SIG-M5 treated with dmso at 0.1 percent for 504 hours (cell line): ENCODE measurements around the gene RAP1GAP.
A peak's percentile ranks its signal among the peaks of the same experiment; 100 is the strongest.

Source experiments
- DNase-seq: peaks from one replicate; lab custom pipeline; 2025; ENCODE audit not compliant: unreplicated experiment; lab: John Stamatoyannopoulos, UW

The RAP1GAP gene

GRCh38 chr1:21614419-21615115 is 54.6 kb downstream of the RAP1GAP start:
- no peak for DNase-seq

- DNase-seq = no peak
These were observed 55.9 kb downstream of the RAP1GAP start for GRCh38 chr1:21613072-21613867.

DNA sequence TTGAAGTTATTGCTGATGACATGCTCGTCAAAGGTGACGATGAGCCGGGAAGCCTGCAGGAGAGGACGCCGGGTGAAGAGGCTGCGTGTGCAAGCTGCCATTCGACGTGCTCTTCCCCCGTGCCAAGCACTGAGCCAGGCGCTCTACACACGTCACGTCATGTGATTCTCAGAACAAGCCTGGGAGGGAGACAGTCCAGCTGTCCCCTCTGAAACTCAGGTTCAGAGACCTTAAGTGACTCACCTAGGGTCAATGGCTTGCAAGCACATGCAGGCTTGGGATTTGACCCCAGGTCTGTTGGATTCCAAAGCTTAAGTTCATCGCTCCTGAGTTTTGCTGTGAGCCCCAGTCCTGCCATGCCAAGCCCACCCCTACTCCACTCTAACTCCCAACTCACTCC is 57.1 kb downstream of the RAP1GAP start:
- DNase-seq = no peak

GRCh38 chr1:21610989-21611785 is 58.0 kb downstream of the RAP1GAP start:
- DNase-seq = no peak

DNA sequence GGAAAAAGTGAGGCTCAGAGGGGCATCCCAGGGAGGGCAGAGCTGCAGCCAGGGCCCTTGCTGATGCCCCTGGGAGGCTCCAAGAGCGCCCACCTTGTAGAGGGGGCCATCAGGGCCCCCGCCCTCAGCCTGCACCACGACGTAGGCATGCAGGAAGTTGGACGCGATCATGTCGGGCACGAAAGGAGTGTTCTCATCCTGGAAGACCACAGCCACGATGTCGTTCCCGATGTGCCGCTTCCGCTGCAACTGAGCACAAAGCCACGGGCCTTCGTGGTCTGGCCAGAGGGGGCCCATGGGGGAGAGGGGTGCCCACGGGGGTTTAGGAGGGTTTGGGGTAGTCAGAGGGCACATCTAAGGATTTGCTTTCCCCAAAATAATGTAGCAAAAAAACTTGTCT is 59.1 kb downstream of the RAP1GAP start:
- DNase-seq = no peak

GRCh38 chr1:21608798-21609197 is 60.4 kb downstream of the RAP1GAP start:
- DNase-seq = no peak

DNA sequence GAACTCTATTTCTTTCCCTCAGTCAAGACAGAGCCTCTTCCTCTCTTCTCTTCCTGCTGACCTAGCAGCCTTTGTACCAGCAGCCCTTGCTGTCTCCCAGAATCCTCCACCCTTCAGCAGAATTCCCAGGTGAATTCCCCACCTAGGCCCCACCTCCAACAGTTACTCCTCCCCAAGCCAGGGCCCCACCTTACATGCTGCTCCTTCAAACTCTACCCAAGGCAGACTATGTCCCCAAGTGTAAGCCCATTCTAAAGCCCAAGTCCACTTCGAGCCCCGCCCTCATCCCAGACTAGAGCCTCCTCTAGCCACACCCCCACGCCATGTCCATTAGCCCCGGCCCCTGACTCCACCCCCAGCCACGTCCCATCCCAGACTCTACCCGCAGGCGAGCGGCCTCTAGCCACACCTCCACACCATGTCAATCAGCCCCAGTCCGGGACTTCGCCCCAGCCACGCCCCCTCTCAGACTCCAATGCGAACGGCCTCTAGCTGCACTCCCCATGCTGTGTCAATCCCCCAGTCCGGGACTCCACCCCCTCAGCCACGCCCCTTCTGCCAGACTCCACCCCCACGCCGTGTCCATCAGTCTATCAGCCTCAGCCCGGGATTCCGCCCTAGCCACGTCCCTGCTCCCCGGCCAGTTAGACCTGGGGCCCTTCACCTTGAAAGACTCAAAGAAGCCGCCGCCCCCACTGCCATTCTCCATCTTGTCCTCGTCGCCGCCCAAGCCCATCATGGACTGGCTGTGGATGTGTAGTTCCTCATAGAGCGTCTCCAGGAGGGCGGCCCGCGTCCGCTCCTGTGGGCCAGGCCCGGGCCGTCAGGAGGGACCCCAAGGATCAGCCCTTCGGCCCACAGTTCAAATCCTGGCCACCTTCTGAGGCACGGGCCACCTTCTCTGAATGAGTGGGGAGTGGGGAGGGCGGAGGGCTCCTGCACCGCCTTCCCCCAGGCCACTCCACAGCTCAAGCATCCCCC is 61.3 kb downstream of the RAP1GAP start:
- DNase-seq = peak; percentile 77

GRCh38 chr1:21605964-21606705 is 63.0 kb downstream of the RAP1GAP start:
- no peak for DNase-seq

DNA sequence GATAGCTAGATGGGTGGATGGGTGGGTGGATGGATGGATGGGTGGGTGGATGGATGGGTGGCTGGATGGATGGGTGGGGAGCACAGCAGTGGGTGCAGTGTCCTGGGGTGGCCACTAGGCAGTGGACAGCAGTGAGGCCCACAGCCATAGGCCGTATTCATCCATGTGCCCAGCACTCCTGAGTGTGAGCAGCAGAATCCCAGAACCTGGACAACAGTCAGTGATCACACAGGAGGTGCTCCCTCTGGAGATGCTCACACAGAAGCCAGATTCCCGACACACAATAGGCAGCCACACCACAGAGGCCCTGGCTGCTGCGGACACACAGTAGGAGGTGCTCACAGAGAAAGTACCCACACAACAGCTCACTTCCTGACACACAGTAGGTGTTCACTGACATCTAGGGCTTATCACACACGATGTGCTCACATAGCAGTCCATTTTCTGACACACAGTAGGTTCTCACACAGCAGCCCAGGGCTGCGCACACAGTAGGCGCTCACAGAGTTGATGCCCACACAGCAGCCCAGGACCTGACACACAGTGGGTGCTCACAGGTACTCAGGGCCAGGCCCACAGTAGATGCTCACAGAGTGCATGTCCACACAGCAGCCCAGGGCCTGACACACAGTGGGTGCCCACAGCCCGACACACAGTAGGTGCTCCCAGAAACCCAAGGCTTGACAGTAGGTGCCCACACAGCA is 64.0 kb downstream of the RAP1GAP start:
- DNase-seq = no peak

DNA sequence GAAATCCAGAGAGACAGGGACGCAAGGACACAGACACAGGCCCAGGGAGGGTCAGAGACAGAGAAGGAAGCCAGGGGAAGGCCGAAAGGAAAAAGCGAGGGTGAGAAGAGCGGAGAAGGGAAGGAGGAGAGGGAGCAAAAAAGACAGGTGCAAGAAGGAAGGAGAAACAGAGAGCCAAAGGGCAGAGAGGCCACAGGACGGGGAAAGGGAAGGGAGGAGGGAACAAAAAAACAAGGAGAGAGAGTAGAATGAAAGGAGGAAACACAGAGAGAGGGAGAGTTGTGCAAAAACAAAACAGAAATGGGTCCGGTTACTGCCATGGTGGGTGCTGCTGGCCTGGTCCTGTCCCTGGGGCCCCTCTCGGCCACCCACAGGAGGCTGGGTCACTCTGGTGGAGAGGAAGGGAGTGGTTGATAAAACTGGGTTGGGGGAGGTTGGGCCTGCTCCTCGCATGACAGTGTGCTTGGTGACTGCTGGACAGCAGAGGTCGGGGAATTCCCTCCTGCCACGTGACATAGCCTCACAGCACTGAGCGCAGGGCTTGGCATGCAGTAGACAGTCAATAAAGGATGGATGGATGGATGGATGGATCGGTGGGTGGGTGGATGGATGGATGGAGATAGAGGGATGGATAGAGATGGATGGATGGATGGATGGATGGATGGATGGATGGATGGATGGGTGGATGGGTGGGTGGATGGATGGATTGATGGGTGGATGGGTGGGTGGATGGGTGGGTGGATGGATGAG is 64.8 kb downstream of the RAP1GAP start:
- no peak for DNase-seq

DNA sequence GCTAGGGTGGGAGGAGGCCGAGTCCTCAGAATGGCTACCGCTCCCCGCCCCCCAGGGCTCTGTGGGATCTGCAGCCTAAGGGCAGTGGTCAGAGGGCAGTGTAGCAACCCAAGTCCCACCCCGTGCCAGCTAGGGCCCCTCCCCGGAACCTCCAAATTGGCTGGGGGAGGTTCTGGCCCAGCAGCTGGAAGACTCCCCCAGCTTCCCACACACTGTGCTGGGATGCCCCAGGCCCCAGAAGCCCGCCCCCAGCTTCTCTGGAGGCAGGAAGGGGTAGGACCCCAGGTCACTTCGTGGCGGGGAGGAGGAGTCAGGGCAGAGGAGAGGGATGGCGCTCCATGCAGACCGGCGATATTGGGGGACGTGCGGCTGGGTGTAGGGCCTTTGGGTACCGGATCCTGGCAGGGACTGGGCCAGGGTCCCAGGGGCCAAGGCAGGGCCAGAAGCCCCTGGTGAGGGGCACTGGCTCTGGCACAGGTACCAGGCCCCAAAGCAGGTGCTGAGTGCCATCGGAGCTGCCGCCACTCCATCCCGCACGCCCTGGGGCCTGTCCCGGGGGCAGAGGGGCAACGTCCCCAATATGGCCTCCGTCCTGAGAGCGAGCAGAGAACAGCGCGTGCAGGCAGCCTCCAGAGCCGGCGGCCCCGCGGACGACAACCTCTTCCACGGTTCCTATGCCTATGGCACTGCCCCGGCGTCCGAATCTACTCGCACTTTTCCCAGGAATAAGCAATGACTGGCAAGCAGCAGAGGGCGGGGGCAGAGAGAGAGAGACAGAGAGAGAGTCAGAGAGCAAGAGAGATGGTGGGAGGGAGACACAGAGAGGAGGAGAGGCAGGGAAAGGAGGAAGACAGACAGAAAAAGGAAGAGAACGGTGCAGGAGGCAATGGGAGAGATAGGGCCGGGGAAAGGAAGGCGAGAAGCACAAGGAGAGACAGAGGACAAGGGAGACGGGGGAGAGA is 65.7 kb downstream of the RAP1GAP start:
- DNase-seq = no peak

GRCh38 chr1:21601278-21602048 is 67.7 kb downstream of the RAP1GAP start:
- no peak for DNase-seq

DNA sequence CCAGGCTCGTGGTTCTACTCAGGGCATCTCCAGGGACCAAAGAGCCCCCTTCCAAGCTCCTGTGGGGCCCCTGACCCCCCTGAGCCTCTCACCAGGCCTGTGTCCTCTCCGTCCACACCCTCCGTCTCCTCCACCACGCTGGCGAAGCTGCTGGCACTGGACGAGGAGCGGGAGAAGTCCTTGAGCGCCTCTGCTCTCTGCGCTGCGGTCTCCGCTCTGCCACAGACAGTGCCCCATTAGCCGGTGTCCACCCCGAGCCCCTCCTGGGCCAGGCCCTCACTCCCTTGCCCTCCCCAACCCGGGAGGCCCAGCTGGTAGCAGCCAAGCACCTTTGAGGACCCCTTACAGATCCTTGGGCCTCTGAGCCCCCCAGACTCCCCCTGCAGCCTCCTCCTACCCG is 69.8 kb downstream of the RAP1GAP start:
- no peak for DNase-seq

GRCh38 chr1:21598904-21599303 is 70.3 kb downstream of the RAP1GAP start:
- no peak for DNase-seq

DNA sequence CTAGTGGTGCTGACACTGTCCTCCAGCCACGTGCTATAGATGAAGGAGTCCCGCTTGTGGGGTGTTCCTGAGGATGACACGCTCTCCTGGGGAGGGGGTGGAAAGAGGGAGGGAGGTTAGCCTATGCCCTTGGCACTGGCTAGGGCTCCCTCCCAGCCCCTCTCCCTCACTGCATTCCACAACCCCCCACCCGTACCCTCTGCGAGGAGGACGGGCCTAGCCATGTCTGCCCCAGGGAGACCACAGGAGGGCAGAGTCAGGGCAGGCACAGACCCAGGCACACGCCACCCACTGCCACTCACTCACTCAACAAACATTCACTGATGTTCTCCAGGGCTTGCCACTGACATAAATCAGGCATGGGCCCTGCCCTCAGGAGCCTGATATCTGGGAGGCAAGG is 70.7 kb downstream of the RAP1GAP start:
- no peak for DNase-seq

DNA sequence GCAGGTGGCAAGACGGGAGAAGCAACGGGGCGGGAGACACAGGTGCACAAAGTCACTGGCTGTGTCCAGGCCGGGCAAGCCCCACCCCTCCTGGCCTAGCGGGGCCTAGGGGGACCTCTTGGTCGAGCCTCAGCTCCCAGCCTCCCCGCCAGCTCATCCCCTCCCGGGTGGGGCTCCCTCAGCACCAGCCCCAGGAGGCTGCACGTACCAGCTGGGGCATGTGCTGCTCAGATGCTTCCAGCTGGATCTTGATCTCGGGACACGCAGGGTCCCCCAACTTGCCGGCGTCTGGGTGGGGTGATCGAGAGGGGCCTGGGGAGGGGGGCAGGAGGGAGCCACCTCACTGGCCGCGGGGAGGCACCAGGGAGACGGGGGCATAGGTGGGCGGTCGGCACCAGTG is 71.4 kb downstream of the RAP1GAP start:
- DNase-seq = no peak

GRCh38 chr1:21596628-21597027 is 72.5 kb downstream of the RAP1GAP start:
- DNase-seq = no peak
